Spleen (tissue), 7 donors: ENCODE results near the gene ORAI3.

ENCODE experiments used
- CTCF ChIP-seq, 11 experiments: fragments of 200-600 bp in 7 of 11; fragments of 450-650 bp in 4 of 11; sonication (generic) in 4 of 11; IDR thresholded peaks in 8 of 11; conservative IDR thresholded peaks in 3 of 11; 1 replicate in 7 of 11; 2 replicates in 4 of 11; pipeline versions ENCODE4 v1.4.0 to v1.8.0; 2016 to 2021; ENCODE audit warnings: antibody characterized with exemption in 11 of 11, inconsistent platforms in 4 of 11, mild to moderate bottlenecking in 1 of 11
- POLR2A ChIP-seq, 3 donors: fragments of 450-650 bp; IDR thresholded peaks; one replicate each; pipeline ENCODE4 v1.5.1; 2017; ENCODE audit warnings: antibody characterized with exemption in 3 of 3, mild to moderate bottlenecking in 1 of 3
- POLR2AphosphoS5 ChIP-seq, 3 donors: sonication (generic); formaldehyde crosslinking; IDR thresholded peaks; one replicate each; pipeline ENCODE4 v1.5.1; 2017; ENCODE audit warnings: antibody characterized with exemption in 3 of 3
- donor health status: DM: no; HTN: no; CAD: no; lungs with moderate emphysema.
- donor health status: DM: no; HTN: no; CAD: no.
- donor health status: DM: no; HTN: no; CAD: no.

- TF ChIP-seq CTCF (IDR thresholded peaks at IDR 0.05 in 8 of 11, conservative IDR thresholded peaks at IDR 0.05 in 3 of 11) = no peak
- no peak for TF ChIP-seq POLR2A (IDR thresholded peaks at IDR 0.05)
- TF ChIP-seq POLR2AphosphoS5 (IDR thresholded peaks at IDR 0.05) = peak in 1 of 3 donors; percentile 58
These were observed 30.5 kb downstream of the ORAI3 start for GRCh38 chr16:30979170-30980022.
